Retinal pigment epithelial cell (primary cell): ENCODE measurements around the gene DNMT1.

ENCODE experiments used
- DNase-seq: peaks from one replicate; pipeline ENCODE4 v3.0.0-alpha.2; 2010; ENCODE audit warnings: low read depth
- H3K4me3 ChIP-seq: 2 replicates; pipeline ENCODE4 v1.5.1; 2011; ENCODE audit warnings: mild to moderate bottlenecking, low read length, control low read depth, moderate library complexity
- TF ChIP-seq, protein P1 (sequence below): conservative IDR thresholded peaks from 2 replicates; pipeline ENCODE4 v1.5.1; 2011; ENCODE audit warnings: low read depth, low read length, control low read depth, inconsistent platforms

Gene DNMT1

GRCh38 chr19:10149427-10149826 is 45.3 kb downstream of the DNMT1 start:
- TF ChIP-seq, protein P1, sequence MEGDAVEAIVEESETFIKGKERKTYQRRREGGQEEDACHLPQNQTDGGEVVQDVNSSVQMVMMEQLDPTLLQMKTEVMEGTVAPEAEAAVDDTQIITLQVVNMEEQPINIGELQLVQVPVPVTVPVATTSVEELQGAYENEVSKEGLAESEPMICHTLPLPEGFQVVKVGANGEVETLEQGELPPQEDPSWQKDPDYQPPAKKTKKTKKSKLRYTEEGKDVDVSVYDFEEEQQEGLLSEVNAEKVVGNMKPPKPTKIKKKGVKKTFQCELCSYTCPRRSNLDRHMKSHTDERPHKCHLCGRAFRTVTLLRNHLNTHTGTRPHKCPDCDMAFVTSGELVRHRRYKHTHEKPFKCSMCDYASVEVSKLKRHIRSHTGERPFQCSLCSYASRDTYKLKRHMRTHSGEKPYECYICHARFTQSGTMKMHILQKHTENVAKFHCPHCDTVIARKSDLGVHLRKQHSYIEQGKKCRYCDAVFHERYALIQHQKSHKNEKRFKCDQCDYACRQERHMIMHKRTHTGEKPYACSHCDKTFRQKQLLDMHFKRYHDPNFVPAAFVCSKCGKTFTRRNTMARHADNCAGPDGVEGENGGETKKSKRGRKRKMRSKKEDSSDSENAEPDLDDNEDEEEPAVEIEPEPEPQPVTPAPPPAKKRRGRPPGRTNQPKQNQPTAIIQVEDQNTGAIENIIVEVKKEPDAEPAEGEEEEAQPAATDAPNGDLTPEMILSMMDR: no peak
- no peak overlapping the region for H3K4me3 ChIP-seq
- no peak for DNase-seq

GRCh38 chr19:10146142-10146541 is 48.6 kb downstream of the DNMT1 start:
- TF ChIP-seq, protein P1: no peak
- no peak overlapping the region for H3K4me3 ChIP-seq
- DNase-seq: no peak

- H3K4me3 ChIP-seq: no peak overlapping the region
- TF ChIP-seq, protein P1: no peak
- DNase-seq: no peak
These were observed 49.7 kb downstream of the DNMT1 start for GRCh38 chr19:10145031-10145430.

- no peak for DNase-seq
- TF ChIP-seq, protein P1: no peak
- H3K4me3 ChIP-seq: no peak overlapping the region
These were observed 50.4 kb downstream of the DNMT1 start for GRCh38 chr19:10144361-10144760.

DNA sequence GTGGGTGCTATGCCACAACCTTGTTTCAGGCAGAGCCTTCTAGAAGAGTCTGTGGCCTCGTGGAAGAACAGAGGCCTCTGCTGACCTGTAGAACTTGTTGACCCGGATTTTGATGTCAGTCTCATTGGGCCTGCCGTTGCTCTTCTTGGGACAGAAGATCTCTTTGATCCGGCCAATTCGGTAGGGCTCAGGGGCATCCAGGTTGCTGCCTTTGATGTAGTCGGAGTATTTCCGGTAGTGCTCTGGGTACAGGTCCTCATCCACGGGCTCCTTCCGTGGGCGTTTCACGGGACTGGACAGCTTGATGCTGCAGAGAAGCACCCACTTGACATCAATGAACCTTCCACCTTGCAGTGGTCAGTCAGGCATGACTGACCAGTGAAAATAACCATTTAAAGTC is 51.1 kb downstream of the DNMT1 start:
- no peak overlapping the region for H3K4me3 ChIP-seq
- TF ChIP-seq, protein P1: no peak
- no peak for DNase-seq

DNA sequence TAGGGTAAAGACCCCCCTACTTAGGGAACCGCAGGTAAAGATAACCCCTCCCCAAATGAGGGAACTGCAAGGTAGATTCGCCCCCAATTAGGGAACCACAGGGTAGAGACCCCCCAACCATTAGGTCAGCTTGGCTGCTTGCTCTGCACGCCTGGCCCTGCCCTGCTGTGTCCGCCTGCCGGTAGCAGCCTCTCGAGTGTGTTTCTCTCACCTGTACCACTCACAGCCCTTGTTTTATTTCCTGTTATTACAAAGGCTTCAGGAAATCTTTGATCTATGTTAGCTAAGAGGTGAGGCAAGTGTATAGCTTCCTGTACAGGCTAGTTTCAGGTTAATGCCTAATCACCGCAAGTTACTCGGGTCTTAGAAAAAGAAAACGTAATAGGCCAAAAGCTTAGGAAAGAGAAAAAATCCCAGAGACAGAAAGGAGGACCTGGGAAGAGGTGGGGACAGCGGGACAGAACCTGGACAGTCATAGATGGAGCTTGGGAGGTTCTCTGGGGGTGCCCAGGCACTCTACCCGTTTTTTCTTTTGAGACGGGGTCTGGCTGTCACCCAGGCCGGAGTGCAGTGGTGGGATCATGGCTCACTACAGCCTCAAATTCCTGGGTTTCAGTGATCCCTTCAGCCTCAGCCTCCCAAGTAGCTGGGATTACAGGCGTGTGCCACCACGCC is 51.9 kb downstream of the DNMT1 start:
- TF ChIP-seq, protein P1: no peak
- H3K4me3 ChIP-seq: no peak overlapping the region
- no peak for DNase-seq

GRCh38 chr19:10141973-10142372 is 52.8 kb downstream of the DNMT1 start:
- no peak overlapping the region for H3K4me3 ChIP-seq
- no peak for DNase-seq
- TF ChIP-seq, protein P1: no peak
